Endothelial cell of umbilical vein (primary cell): Measurements from ENCODE around the gene ADORA2A. TPM values are rescaled to one million over a fixed set of nuclear protein-coding genes. Genes with fewer than 3 reads are reported as not detected.

Source experiments
- BruUV-seq: library from RNA; stranded (reverse); fragments of 400-500 nt; replicated peaks from 2 replicates; lab custom pipeline; 2021; lab: Mats Ljungman, UMichigan
- CTCF ChIA-PET: fragments of 300-600, 350-600 bp; sonication (Branson Sonifier 250); formaldehyde crosslinking; loops from one replicate; lab custom pipeline; 2021; ENCODE audit warnings: antibody characterized with exemption, inconsistent platforms; lab: Charles Lee
- POLR2A ChIA-PET: fragments of 300-600, 350-600 bp; sonication (Branson Sonifier 250); formaldehyde crosslinking; loops from one replicate; lab custom pipeline; 2021; ENCODE audit warnings: antibody characterized with exemption, inconsistent platforms; lab: Charles Lee
- DNase-seq: peaks from one replicate; pipeline ENCODE4 v3.0.0-alpha.2; 2011; ENCODE audit warnings: low read depth, low spot score
- FAIRE-seq: peaks from 2 replicates; lab custom pipeline; 2011; peaks lifted over from hg19 to GRCh38; lab: Jason Lieb, UNC
- H2AFZ ChIP-seq: 2 replicates; pipeline ENCODE4 v1.6.0; 2012; ENCODE audit warnings: low read depth, low read length, control low read depth, inconsistent platforms
- H3K27ac ChIP-seq: 2 replicates; pipeline ENCODE4 v1.5.1; 2011; ENCODE audit warnings: low read depth, mild to moderate bottlenecking, control low read depth, low read length, moderate library complexity; ENCODE audit not compliant: insufficient read depth
- H3K27me3 ChIP-seq, 2 experiments: 2 replicates each; pipeline versions ENCODE4 v1.6.0 to v1.6.1; 2011; ENCODE audit warnings: low read length in 2 of 2, mixed read lengths in 1 of 2; ENCODE audit not compliant: control insufficient read depth in 2 of 2, insufficient read depth in 2 of 2
- H3K36me3 ChIP-seq, 2 experiments: 2 replicates in 1 of 2; 3 replicates in 1 of 2; pipeline ENCODE4 v1.5.1; 2011; ENCODE audit warnings: low read length in 2 of 2, mild to moderate bottlenecking in 1 of 2, moderate library complexity in 1 of 2; ENCODE audit not compliant: control insufficient read depth in 2 of 2, insufficient read depth in 2 of 2; ENCODE audit errors: extremely low read depth in 1 of 2
- H3K4me1 ChIP-seq: 3 replicates; pipeline ENCODE4 v1.5.1; 2011; ENCODE audit warnings: mild to moderate bottlenecking, low read length; ENCODE audit not compliant: control insufficient read depth, insufficient read depth; ENCODE audit errors: extremely low read depth
- H3K4me2 ChIP-seq: 2 replicates; pipeline ENCODE4 v1.6.1; 2011; ENCODE audit warnings: low read length, control low read depth, mixed read lengths; ENCODE audit not compliant: insufficient read depth
- H3K4me3 ChIP-seq, 3 experiments: fragments of 200-600 bp in 1 of 3; sonication (generic), shearing (Covaris generic) in 1 of 3; replicated peaks in 1 of 3; 2 replicates each; pipeline ENCODE4 v1.5.1; 2011 to 2016; ENCODE audit warnings: control low read depth in 3 of 3, low read length in 3 of 3, mild to moderate bottlenecking in 2 of 3, inconsistent platforms in 1 of 3, low read depth in 1 of 3, moderate library complexity in 1 of 3; ENCODE audit not compliant: insufficient read depth in 1 of 3
- H3K79me2 ChIP-seq: 2 replicates; pipeline ENCODE4 v1.6.0; 2012; ENCODE audit warnings: low read length, inconsistent platforms; ENCODE audit not compliant: control insufficient read depth, insufficient read depth
- H3K9ac ChIP-seq: replicated peaks from 2 replicates; pipeline ENCODE3; 2011; ENCODE audit warnings: low read length, control low read depth; ENCODE audit not compliant: insufficient read depth; ENCODE audit errors: extremely low read depth
- H3K9me1 ChIP-seq: replicated peaks from 3 replicates; pipeline ENCODE4 v1.6.0; 2011; ENCODE audit warnings: mild to moderate bottlenecking, low read length; ENCODE audit not compliant: control insufficient read depth, insufficient read depth; ENCODE audit errors: extremely low read depth
- H3K9me3 ChIP-seq: replicated peaks from 2 replicates; pipeline ENCODE4 v1.5.1; 2012; ENCODE audit warnings: low read length, inconsistent platforms; ENCODE audit not compliant: control insufficient read depth, insufficient read depth
- H4K20me1 ChIP-seq: replicated peaks from 2 replicates; pipeline ENCODE3; 2011; ENCODE audit warnings: mild to moderate bottlenecking, low read length; ENCODE audit not compliant: control insufficient read depth, insufficient read depth; ENCODE audit errors: extremely low read depth
- CTCF ChIP-seq, 2 donors: IDR thresholded peaks; 1 replicate in 1 of 2; 2 replicates in 1 of 2; pipeline ENCODE4 v1.5.1; 2011; ENCODE audit warnings: low read length in 2 of 2, mild to moderate bottlenecking in 2 of 2, moderate library complexity in 2 of 2, control low read depth in 1 of 2, inconsistent platforms in 1 of 2, low read depth in 1 of 2; ENCODE audit not compliant: insufficient read depth in 1 of 2; ENCODE audit errors: extremely low read depth in 1 of 2
- EZH2 ChIP-seq: IDR thresholded peaks from 2 replicates; pipeline ENCODE4 v1.6.1; 2012; ENCODE audit warnings: borderline replicate concordance, low read depth, mild to moderate bottlenecking, moderate library complexity, low read length, inconsistent platforms; ENCODE audit not compliant: severe bottlenecking
- FOS ChIP-seq: IDR thresholded peaks from 2 replicates; pipeline ENCODE4 v1.6.1; 2011; ENCODE audit warnings: mild to moderate bottlenecking, low read length, moderate library complexity, borderline replicate concordance; ENCODE audit not compliant: insufficient read depth
- GATA2 ChIP-seq: IDR thresholded peaks from 2 replicates; pipeline ENCODE4 v1.7.0; 2011; ENCODE audit warnings: low read depth, mild to moderate bottlenecking, moderate library complexity, mixed read lengths, low read length; ENCODE audit not compliant: insufficient read length, insufficient read depth
- JUN ChIP-seq: IDR thresholded peaks from 2 replicates; pipeline ENCODE4 v1.6.1; 2011; ENCODE audit warnings: borderline replicate concordance, low read depth; ENCODE audit not compliant: insufficient read length, insufficient read depth
- MAX ChIP-seq: IDR thresholded peaks from 2 replicates; pipeline ENCODE4 v1.6.1; 2011; ENCODE audit not compliant: insufficient read depth, insufficient read length
- MYC ChIP-seq: IDR thresholded peaks from one replicate; pipeline ENCODE4 v1.6.1; 2011; ENCODE audit warnings: mild to moderate bottlenecking, low read depth, low read length
- POLR2A ChIP-seq: IDR thresholded peaks from 2 replicates; pipeline ENCODE4 v1.6.1; 2012; ENCODE audit warnings: low read depth, mild to moderate bottlenecking, control low read depth, low read length
- POLR2AphosphoS5 ChIP-seq: IDR thresholded peaks from 2 replicates; pipeline ENCODE4 v1.6.1; 2012; ENCODE audit warnings: low read depth, mild to moderate bottlenecking, control low read depth, low read length, moderate library complexity; ENCODE audit not compliant: insufficient read depth
- dilution Hi-C: fragments of 300-500 bp; cut with MboI; formaldehyde crosslinking; loops from one replicate; pipeline ENCODE4 v1.15.0; 2019; ENCODE audit warnings: low sequenced_read_pairs; ENCODE audit not compliant: extremely low pct_ligation_motif_present
- intact Hi-C: fragments of 100-400 bp; cut with micrococcal nuclease; formaldehyde crosslinking; loops from one replicate; pipeline ENCODE4 v1.10.0; 2022
- polyA plus RNA-seq, 4 experiments: library from polyadenylated mRNA; depleted of rRNA in 3 of 4; stranded (reverse) in 3 of 4; unstranded in 1 of 4; fragments of >200 nt; gene quantifications; 2 replicates each; pipeline versions ENCODE4 v1.2.1 to v1.2.3, GENCODE V29; 2011 to 2012; ENCODE audit warnings: missing spikeins in 1 of 4
- total RNA-seq: library from RNA; stranded (reverse); gene quantifications from 2 replicates; pipeline ENCODE4 v1.2.3, GENCODE V29; 2021

Gene ADORA2A
- total and polyA plus RNA-seq, 2 donors (not counting 3 experiments of a cell fraction or from before 2014, with no cell fraction given): 20.0 to 33.1 TPM

GRCh38 chr22:24422102-24422665 lies 5.2 kb upstream of the ADORA2A start:
- H3K27ac ChIP-seq: no peak overlapping the region
- no TSS peak for BruUV-seq
- no peak overlapping the region for H3K4me2 ChIP-seq
- no peaks in the 10 kb centered on the region for H4K20me1 ChIP-seq
- no peaks in the 10 kb centered on the region for H3K9me3 ChIP-seq
- H3K36me3 ChIP-seq: peaks cover 0 to 6% of the 10 kb centered on the region in 2 experiments
- no peaks in the 10 kb centered on the region for H3K27me3 ChIP-seq
- dilution Hi-C loops: no loop called here
- intact Hi-C loops: no loop called here
- FAIRE-seq (no peak), DNase-seq (no peak)
- no peak overlapping the region for H3K4me3 ChIP-seq
- H3K9me1 ChIP-seq: no peaks in the 10 kb centered on the region
- H3K4me1 ChIP-seq: peaks cover 27% of the 10 kb centered on the region
- ChIA-PET POLR2A (no interaction called here), CTCF (interaction anchor here (0.9 to 7.7 kb wide), 7 partner anchors 14 to 102 kb away, joined by 3 to 64 read pairs (median 8); no protein-coding TSS in a partner anchor)
- TF ChIP-seq POLR2A (no peak), MYC (no peak), FOS (no peak), MAX (no peak), GATA2 (no peak), EZH2 (no peak), POLR2AphosphoS5 (no peak), JUN (no peak), CTCF (IDR thresholded peaks at IDR 0.05; ENCODE audit: extremely low read depth in 1 of 2, insufficient read depth in 1 of 2, low read depth in 1 of 2, low read length in 2 of 2) (no peak)
- no peak overlapping the region for H3K9ac ChIP-seq
- no peaks in the 10 kb centered on the region for H3K79me2 ChIP-seq
- no peak overlapping the region for H2AFZ ChIP-seq
